ENCODE data around the gene DTX4. TPM values are rescaled to one million over a fixed set of nuclear protein-coding genes. Genes with fewer than 3 reads are reported as not detected.
A peak's percentile ranks its signal among the peaks of the same experiment; 100 is the strongest.

Gene DTX4
- total RNA-seq (2012; rRNA removed) (2.5 and 2.7 TPM in 2 replicates), polyA plus RNA-seq (2012; rRNA removed) (3.0 and 3.1 TPM in 2 replicates), Bru-seq, nascent RNA (percentile 63 among the genes with signal in this experiment), BruChase-seq, experiment 1, labeled RNA remaining after a 6-hour chase (percentile 47 among the genes with signal in this experiment), BruChase-seq, experiment 2, labeled RNA remaining after a 2-hour chase (percentile 60 among the genes with signal in this experiment)
- 1.1 and 1.5 TPM in 2 replicates for polyA plus RNA-seq (2012; cell fraction: cytosol; rRNA removed)
- 3.8 and 4.2 TPM in 2 replicates for polyA plus RNA-seq (2012; cell fraction: nucleus; rRNA removed; ENCODE audit: low replicate concordance)
- long read RNA-seq, partial matches to known transcripts, result 2 of 23 reads
- long read RNA-seq, other reads (novel, unspliced or antisense), result 19 of 23 reads

- Histone ChIP-seq H4K5ac (ENCODE audit: low read depth, low read length) (peak within 1 kb of the TSS; percentile 6; the same call in 1 of the 2 replicates), H3K79me1 (ENCODE audit: low read depth in 1 of 2, low read length in 2 of 2) (peaks cover 0 to 16% of the 10 kb centered on the region in 2 experiments; a peak in 2 of 4 replicates), H2AFZ (replicated peaks; ENCODE audit: low read length, poor library complexity) (peak within 1 kb of the TSS; percentile 92), H2BK20ac (ENCODE audit: low read depth, low read length) (no peak within 1 kb of the TSS), H3K4me1 (ENCODE audit: control insufficient read depth, insufficient read depth, low read length) (peaks cover 11% of the 10 kb centered on the region), H2AK9ac (replicated peaks; ENCODE audit: low read depth, low read length, poor library complexity) (peak within 1 kb of the TSS; percentile 85), H3K9ac (ENCODE audit: low read depth, low read length) (peak within 1 kb of the TSS; percentile 68), H3K23ac (ENCODE audit: low read depth, low read length) (peak within 1 kb of the TSS; percentile 66; the same call in 1 of the 2 replicates), H4K8ac (ENCODE audit: low read depth in 2 of 2, low read length in 2 of 2) (peak within 1 kb of the TSS; percentile 80; a peak in 2 of 4 replicates), H3K9me3 (ENCODE audit: control insufficient read depth, insufficient read depth, low read length) (no peaks in the 10 kb centered on the region), H3K18ac (ENCODE audit: low read depth, low read length) (peak within 1 kb of the TSS; percentile 61), H3K4me2 (ENCODE audit: low read depth, low read length) (peak within 1 kb of the TSS; percentile 91), H3K36me3 (ENCODE audit: control insufficient read depth, insufficient read depth, low read length) (0 out of 2 replicates have a peak, but pooled peaks cover 2% of the 10 kb centered on the region), H3K14ac (replicated peaks; ENCODE audit: low read depth, low read length) (peak within 1 kb of the TSS; percentile 86), H3K9me1 (ENCODE audit: insufficient read depth, low read length) (peaks cover 7% of the 10 kb centered on the region; the same call in 1 of the 2 replicates), H4K20me1 (ENCODE audit: insufficient read depth, low read length) (peaks cover 5% of the 10 kb centered on the region; the same call in 1 of the 2 replicates), H3K56ac (ENCODE audit: extremely low read depth, insufficient read depth, low read length) (no peak within 1 kb of the TSS), H3K27me3 (ENCODE audit: control insufficient read depth, insufficient read depth, low read length) (peaks cover 3% of the 10 kb centered on the region), H2BK15ac (ENCODE audit: low read depth, low read length) (no peak within 1 kb of the TSS; the same call in 2 of the 3 replicates), H3K27ac (ENCODE audit: insufficient read depth, low read length) (peak within 1 kb of the TSS; percentile 61), H3K4ac (ENCODE audit: low read depth, low read length) (peak within 1 kb of the TSS; percentile 78), H2AK5ac (ENCODE audit: low read depth, low read length) (peak within 1 kb of the TSS; percentile 27; the same call in 1 of the 2 replicates), H4K91ac (ENCODE audit: insufficient read depth, low read depth, low read length) (peak within 1 kb of the TSS; percentile 86), H2BK5ac (ENCODE audit: low read depth, low read length, poor library complexity, severe bottlenecking) (peak within 1 kb of the TSS; percentile 48), H3K4me3 (ENCODE audit: insufficient read depth, low read depth, low read length) (peak within 1 kb of the TSS; percentile 54), H2BK120ac (ENCODE audit: low read depth, low read length) (peak within 1 kb of the TSS; percentile 63)
- BruUV-seq (replicated peaks), result no TSS peak
- in situ Hi-C loops (cut with MboI; ENCODE audit: low sequenced_read_pairs) (no loop called here), intact Hi-C loops (cut with micrococcal nuclease) (loop anchor here (1.0 to 5.0 kb wide), 6 partner anchors 15 to 511 kb away; no protein-coding TSS in a partner anchor), dilution Hi-C loops (cut with HindIII; ENCODE audit: low sequenced_read_pairs, unreplicated experiment) (no loop called here)
- 0% methylated on average over 38 of the region's 64 CpGs; no CpG with 5 or more reads in 1 of the 2 experiments for WGBS, 2 experiments (ENCODE audit: extremely low coverage in 2 of 2, insufficient read length in 1 of 2)
- POLR2A ChIA-PET (ENCODE audit: unreplicated experiment), result interaction anchor here (0.5 to 0.9 kb wide), 2 partner anchors 32 to 33 kb away, joined by 3 to 4 read pairs; no protein-coding TSS in a partner anchor
- ATAC-seq (ENCODE audit: low read depth) (peak; percentile 87), DNase-seq (peak; percentile 86)
- CTCF ChIA-PET, result interaction anchor here (0.6 to 2.3 kb wide), 29 partner anchors 13 to 1879 kb away, joined by 3 to 25 read pairs (median 4); partner anchors contain the start of gene OR5A1
- TF ChIP-seq CHD1 (IDR thresholded peaks at IDR 0.05; ENCODE audit: low read depth, low read length) (no peak), ELK1 (IDR thresholded peaks at IDR 0.05; ENCODE audit: borderline replicate concordance, low read depth, low read length) (no peak), CTCF (conservative IDR thresholded peaks at IDR 0.05; ENCODE audit: low read depth, low read length) (peak; percentile 98), RAD21 (IDR thresholded peaks at IDR 0.05; ENCODE audit: low read length) (peak; percentile 96), MAFK (IDR thresholded peaks at IDR 0.05; ENCODE audit: low read depth, low read length) (no peak), POLR2A (IDR thresholded peaks at IDR 0.05; ENCODE audit: low read depth, low read length) (peak; percentile 48; the same call in 1 of the 2 replicates), RCOR1 (IDR thresholded peaks at IDR 0.05; ENCODE audit: insufficient replicate concordance, low read length) (no peak), MXI1 (IDR thresholded peaks at IDR 0.05; ENCODE audit: borderline replicate concordance, low read depth, low read length) (peak; percentile 78; the same call in 1 of the 2 replicates), USF2 (IDR thresholded peaks at IDR 0.05; ENCODE audit: low read depth, low read length) (no peak), SMC3 (IDR thresholded peaks at IDR 0.05; ENCODE audit: low read depth, low read length) (peak; percentile 94)
These were observed at the start of gene DTX4 for GRCh38 chr11:59171508-59172322. DTX4 (plus strand) TSS chr11:59172132; CDS start chr11:59172596, 464 bp downstream.
